Endothelial cell of umbilical vein (primary cell): Measurements from ENCODE around the gene HDAC1.

ENCODE experiments used
- CTCF ChIP-seq, 2 donors: IDR thresholded peaks; 1 replicate in 1 of 2; 2 replicates in 1 of 2; pipeline ENCODE4 v1.5.1; 2011; ENCODE audit warnings: low read length in 2 of 2, mild to moderate bottlenecking in 2 of 2, moderate library complexity in 2 of 2, control low read depth in 1 of 2, inconsistent platforms in 1 of 2, low read depth in 1 of 2; ENCODE audit not compliant: insufficient read depth in 1 of 2; ENCODE audit errors: extremely low read depth in 1 of 2
- EZH2 ChIP-seq: IDR thresholded peaks from 2 replicates; pipeline ENCODE4 v1.6.1; 2012; ENCODE audit warnings: borderline replicate concordance, low read depth, mild to moderate bottlenecking, moderate library complexity, low read length, inconsistent platforms; ENCODE audit not compliant: severe bottlenecking
- GATA2 ChIP-seq: IDR thresholded peaks from 2 replicates; pipeline ENCODE4 v1.7.0; 2011; ENCODE audit warnings: low read depth, mild to moderate bottlenecking, moderate library complexity, mixed read lengths, low read length; ENCODE audit not compliant: insufficient read length, insufficient read depth
- MAX ChIP-seq: IDR thresholded peaks from 2 replicates; pipeline ENCODE4 v1.6.1; 2011; ENCODE audit not compliant: insufficient read depth, insufficient read length
- POLR2A ChIP-seq: IDR thresholded peaks from 2 replicates; pipeline ENCODE4 v1.6.1; 2012; ENCODE audit warnings: low read depth, mild to moderate bottlenecking, control low read depth, low read length
- POLR2AphosphoS5 ChIP-seq: IDR thresholded peaks from 2 replicates; pipeline ENCODE4 v1.6.1; 2012; ENCODE audit warnings: low read depth, mild to moderate bottlenecking, control low read depth, low read length, moderate library complexity; ENCODE audit not compliant: insufficient read depth

DNA sequence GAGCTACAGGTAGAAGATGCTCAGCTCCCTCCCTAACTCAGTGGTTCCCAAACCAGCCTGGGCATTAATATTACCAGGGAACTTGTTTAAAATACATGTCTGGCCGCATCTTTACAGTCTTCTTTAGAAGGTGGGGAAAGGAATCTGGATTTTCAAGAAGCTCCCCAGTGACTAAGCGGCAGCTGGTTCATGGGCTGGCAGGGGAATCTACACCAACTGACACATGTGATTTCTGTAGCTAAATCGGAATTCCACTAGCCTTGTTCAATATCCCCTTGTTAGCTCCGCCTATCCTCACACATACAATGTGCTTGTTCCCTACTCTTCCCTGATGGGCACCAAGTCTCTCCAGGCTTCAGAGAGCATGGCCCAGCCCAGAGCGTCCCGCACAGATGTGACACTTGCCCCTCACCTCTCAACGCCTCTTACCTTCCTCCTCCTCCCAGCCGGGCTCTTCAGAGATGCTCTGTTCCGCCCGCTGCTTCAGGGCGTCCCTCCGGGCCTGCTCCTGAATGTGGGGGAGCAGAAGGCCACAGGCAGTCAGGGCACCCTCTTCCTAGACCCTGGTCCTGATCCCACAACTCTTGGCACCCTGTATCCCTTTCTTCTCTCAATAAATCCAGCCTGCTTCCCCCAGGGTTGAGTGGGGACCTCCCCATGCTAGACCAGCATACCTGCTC, 85.8 kb downstream of the HDAC1 start:
- no peak for TF ChIP-seq CTCF (IDR thresholded peaks at IDR 0.05; ENCODE audit: extremely low read depth in 1 of 2, insufficient read depth in 1 of 2, low read depth in 1 of 2, low read length in 2 of 2)
- TF ChIP-seq POLR2AphosphoS5 = no peak
- no peak for TF ChIP-seq EZH2
- no peak for TF ChIP-seq POLR2A
- no peak for TF ChIP-seq MAX
- TF ChIP-seq GATA2 = no peak
